Epithelial cell of proximal tubule (primary cell): ENCODE measurements around the gene C1orf141. TPM values are rescaled to one million over a fixed set of nuclear protein-coding genes. Genes with fewer than 3 reads are reported as not detected.

Experiments
- DNase-seq: peaks from one replicate; pipeline ENCODE4 v3.0.0-alpha.2; 2011; ENCODE audit warnings: low read depth
- H3K4me3 ChIP-seq: 2 replicates; pipeline ENCODE4 v1.5.1; 2011; ENCODE audit warnings: low read depth, mild to moderate bottlenecking, low read length
- CTCF ChIP-seq: conservative IDR thresholded peaks from 2 replicates; pipeline ENCODE4 v1.5.1; 2012; ENCODE audit warnings: low read depth, mild to moderate bottlenecking, low read length
- total RNA-seq: library from RNA; depleted of rRNA; stranded (reverse); fragments of >200 nt; gene quantifications from 2 replicates; pipeline ENCODE4 v1.2.3, GENCODE V29; 2015

Gene C1orf141
- total RNA-seq, 1 donor from 2014 or later: not detected

GRCh38 chr1:67097305-67097704, 37.5 kb downstream of the C1orf141 start:
- TF ChIP-seq CTCF: no peak
- H3K4me3 ChIP-seq: no peak overlapping the region
- no peak for DNase-seq

- no peak overlapping the region for H3K4me3 ChIP-seq
- no peak for DNase-seq
- TF ChIP-seq CTCF: no peak
Measured at GRCh38 chr1:67094191-67094590, 40.6 kb downstream of the C1orf141 start.

- no peak for TF ChIP-seq CTCF
- DNase-seq: no peak
- H3K4me3 ChIP-seq: no peak overlapping the region
Measured at GRCh38 chr1:67089685-67090208, 45.0 kb downstream of the C1orf141 start.

GRCh38 chr1:67088440-67088839, 46.3 kb downstream of the C1orf141 start:
- no peak for DNase-seq
- TF ChIP-seq CTCF: no peak
- H3K4me3 ChIP-seq: no peak overlapping the region

- no peak overlapping the region for H3K4me3 ChIP-seq
- TF ChIP-seq CTCF: no peak
- no peak for DNase-seq
Measured at GRCh38 chr1:67085326-67085725, 49.4 kb downstream of the C1orf141 start.

- TF ChIP-seq CTCF: no peak
- no peak overlapping the region for H3K4me3 ChIP-seq
Measured at GRCh38 chr1:67084765-67085318, 49.9 kb downstream of the C1orf141 start.

GRCh38 chr1:67078291-67078690, 56.5 kb downstream of the C1orf141 start:
- no peak for DNase-seq
- no peak overlapping the region for H3K4me3 ChIP-seq
- no peak for TF ChIP-seq CTCF

More at GRCh38 chr1:67084765-67085318, 49.9 kb downstream of the C1orf141 start:
- DNase-seq: no peak
